ENCODE data around the gene QRSL1. TPM values are rescaled to one million over a fixed set of nuclear protein-coding genes. Genes with fewer than 3 reads are reported as not detected.

Gene QRSL1
- total and polyA plus RNA-seq, 2 of the 4 experiments (the other 2 are of a cell fraction), result 6.1 to 10.9 TPM

DNA sequence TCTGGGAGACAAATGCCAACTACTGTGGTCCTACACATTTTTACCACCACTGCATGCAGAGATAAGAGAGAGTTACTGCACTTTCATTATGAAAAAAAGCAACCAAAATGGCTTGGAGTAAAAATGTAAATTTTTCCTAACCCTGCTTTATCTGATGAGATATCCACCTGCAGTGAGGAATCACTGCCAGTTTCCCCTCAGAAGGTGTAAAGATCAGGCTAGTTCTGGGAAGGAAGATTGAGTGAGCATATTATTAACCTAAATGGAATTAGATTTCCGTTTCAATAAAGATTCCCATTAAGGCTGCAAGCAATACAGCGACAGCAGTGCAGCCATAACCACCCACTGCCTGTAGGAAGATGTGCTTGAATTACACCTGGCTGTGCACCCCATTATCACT, 84.9 kb downstream of the QRSL1 start:
- Histone ChIP-seq H3K36me3 (ENCODE audit: control insufficient read depth, insufficient read depth, low read length) (no peaks in the 10 kb centered on the region), H3K9me3 (ENCODE audit: control insufficient read depth, insufficient read depth, low read length) (no peaks in the 10 kb centered on the region), H3K4me3 (ENCODE audit: insufficient read depth, low read depth, low read length) (no peak overlapping the region), H3K27ac (ENCODE audit: insufficient read depth, low read length) (no peak overlapping the region), H2BK15ac (ENCODE audit: low read depth, low read length) (no peak overlapping the region), H2AK9ac (replicated peaks; ENCODE audit: low read depth, low read length, poor library complexity) (no peak overlapping the region), H3K27me3 (ENCODE audit: control insufficient read depth, insufficient read depth, low read length) (peaks cover 13% of the 10 kb centered on the region), H3K23ac (ENCODE audit: low read depth, low read length) (no peak overlapping the region), H2BK5ac (ENCODE audit: low read depth, low read length, poor library complexity, severe bottlenecking) (no peak overlapping the region), H4K91ac (ENCODE audit: insufficient read depth, low read depth, low read length) (no peak overlapping the region), H4K20me1 (ENCODE audit: insufficient read depth, low read length) (no peaks in the 10 kb centered on the region), H2AK5ac (ENCODE audit: low read depth, low read length) (no peak overlapping the region), H2BK120ac (ENCODE audit: low read depth, low read length) (no peak overlapping the region), H2BK20ac (ENCODE audit: low read depth, low read length) (no peak overlapping the region), H3K9ac (ENCODE audit: low read depth, low read length) (no peak overlapping the region), H3K4me2 (ENCODE audit: low read depth, low read length) (no peak overlapping the region), H3K79me1 (ENCODE audit: low read depth in 1 of 2, low read length in 2 of 2) (no peaks in the 10 kb centered on the region), H2AFZ (replicated peaks; ENCODE audit: low read length, poor library complexity) (no peak overlapping the region), H3K14ac (replicated peaks; ENCODE audit: low read depth, low read length) (no peak overlapping the region), H4K5ac (ENCODE audit: low read depth, low read length) (no peak overlapping the region), H3K9me1 (ENCODE audit: insufficient read depth, low read length) (no peaks in the 10 kb centered on the region), H3K4ac (ENCODE audit: low read depth, low read length) (no peak overlapping the region), H3K4me1 (ENCODE audit: control insufficient read depth, insufficient read depth, low read length) (no peaks in the 10 kb centered on the region), H3K18ac (ENCODE audit: low read depth, low read length) (no peak overlapping the region), H3K56ac (ENCODE audit: extremely low read depth, insufficient read depth, low read length) (no peak overlapping the region), H4K8ac (ENCODE audit: low read depth in 2 of 2, low read length in 2 of 2) (no peak overlapping the region)
- TF ChIP-seq RAD21 (IDR thresholded peaks at IDR 0.05; ENCODE audit: low read length) (no peak), MXI1 (IDR thresholded peaks at IDR 0.05; ENCODE audit: borderline replicate concordance, low read depth, low read length) (no peak), NFE2L2 (IDR thresholded peaks at IDR 0.05; ENCODE audit: low read depth, low read length) (no peak), RFX5 (IDR thresholded peaks at IDR 0.05; ENCODE audit: low read depth, low read length) (no peak), CEBPB (IDR thresholded peaks at IDR 0.05; ENCODE audit: low read depth, low read length) (no peak), RCOR1 (IDR thresholded peaks at IDR 0.05; ENCODE audit: insufficient replicate concordance, low read length) (no peak), MAFK (IDR thresholded peaks at IDR 0.05; ENCODE audit: low read depth, low read length) (no peak), MAZ (IDR thresholded peaks at IDR 0.05; ENCODE audit: borderline replicate concordance, low read depth, low read length) (no peak), CTCF (conservative IDR thresholded peaks at IDR 0.05; ENCODE audit: low read depth, low read length) (no peak), POLR2A (IDR thresholded peaks at IDR 0.05; ENCODE audit: low read depth, low read length) (no peak), FOS (IDR thresholded peaks at IDR 0.05; ENCODE audit: low read depth, low read length) (no peak), BHLHE40 (IDR thresholded peaks at IDR 0.05; ENCODE audit: low read depth, low read length) (no peak), SMC3 (IDR thresholded peaks at IDR 0.05; ENCODE audit: low read depth, low read length) (no peak), CHD1 (IDR thresholded peaks at IDR 0.05; ENCODE audit: low read depth, low read length) (no peak), USF2 (IDR thresholded peaks at IDR 0.05; ENCODE audit: low read depth, low read length) (no peak)
- TF ChIP-seq, protein P1, sequence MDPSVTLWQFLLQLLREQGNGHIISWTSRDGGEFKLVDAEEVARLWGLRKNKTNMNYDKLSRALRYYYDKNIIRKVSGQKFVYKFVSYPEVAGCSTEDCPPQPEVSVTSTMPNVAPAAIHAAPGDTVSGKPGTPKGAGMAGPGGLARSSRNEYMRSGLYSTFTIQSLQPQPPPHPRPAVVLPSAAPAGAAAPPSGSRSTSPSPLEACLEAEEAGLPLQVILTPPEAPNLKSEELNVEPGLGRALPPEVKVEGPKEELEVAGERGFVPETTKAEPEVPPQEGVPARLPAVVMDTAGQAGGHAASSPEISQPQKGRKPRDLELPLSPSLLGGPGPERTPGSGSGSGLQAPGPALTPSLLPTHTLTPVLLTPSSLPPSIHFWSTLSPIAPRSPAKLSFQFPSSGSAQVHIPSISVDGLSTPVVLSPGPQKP (IDR thresholded peaks at IDR 0.05; ENCODE audit: borderline replicate concordance, low read depth, low read length), result no peak
- POLR2A ChIA-PET (ENCODE audit: unreplicated experiment), result no interaction called here
- intact Hi-C loops (cut with micrococcal nuclease), result no loop called here
- in situ Hi-C loops (cut with MboI; ENCODE audit: low sequenced_read_pairs), result no loop called here
- no TSS peak for BruUV-seq (replicated peaks)
- DNase-seq, result no peak
- no peak for ATAC-seq (ENCODE audit: low read depth)
- WGBS, 2 experiments (ENCODE audit: extremely low coverage in 2 of 2, insufficient read length in 1 of 2), result no CpG with 5 or more reads among the region's 2 CpGs
- dilution Hi-C loops (cut with HindIII; ENCODE audit: low sequenced_read_pairs, unreplicated experiment), result no loop called here
- CTCF ChIA-PET, result no interaction called here

All from IMR-90 (cell line).